ENCODE results near the gene FBXL4.
A peak's percentile ranks its signal among the peaks of the same experiment; 100 is the strongest.

The FBXL4 gene

DNA sequence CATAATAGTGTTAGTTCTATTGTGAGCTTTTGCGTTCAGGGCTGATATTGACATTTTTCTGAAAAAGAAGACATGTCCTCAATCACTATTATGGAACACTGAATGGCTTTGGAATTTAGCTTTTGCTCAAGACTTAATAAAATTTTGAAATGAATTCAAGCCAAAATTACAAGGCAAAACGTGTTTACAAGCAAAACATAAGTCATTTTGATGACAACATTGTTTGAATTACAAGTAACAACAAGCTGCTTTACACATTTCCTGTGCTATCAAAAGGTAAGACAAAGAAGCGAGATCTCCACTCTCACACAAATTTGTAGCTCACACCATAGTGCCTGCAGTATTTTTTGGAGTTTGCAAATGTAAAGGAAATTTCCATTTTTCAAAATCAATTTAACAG lies 75.9 kb downstream of the FBXL4 start:
- DNase-seq (ENCODE audit: low read depth), result peak; percentile 65
- H3K4me3 ChIP-seq (ENCODE audit: low read length), result no peak overlapping the region
- TF ChIP-seq, protein P1, sequence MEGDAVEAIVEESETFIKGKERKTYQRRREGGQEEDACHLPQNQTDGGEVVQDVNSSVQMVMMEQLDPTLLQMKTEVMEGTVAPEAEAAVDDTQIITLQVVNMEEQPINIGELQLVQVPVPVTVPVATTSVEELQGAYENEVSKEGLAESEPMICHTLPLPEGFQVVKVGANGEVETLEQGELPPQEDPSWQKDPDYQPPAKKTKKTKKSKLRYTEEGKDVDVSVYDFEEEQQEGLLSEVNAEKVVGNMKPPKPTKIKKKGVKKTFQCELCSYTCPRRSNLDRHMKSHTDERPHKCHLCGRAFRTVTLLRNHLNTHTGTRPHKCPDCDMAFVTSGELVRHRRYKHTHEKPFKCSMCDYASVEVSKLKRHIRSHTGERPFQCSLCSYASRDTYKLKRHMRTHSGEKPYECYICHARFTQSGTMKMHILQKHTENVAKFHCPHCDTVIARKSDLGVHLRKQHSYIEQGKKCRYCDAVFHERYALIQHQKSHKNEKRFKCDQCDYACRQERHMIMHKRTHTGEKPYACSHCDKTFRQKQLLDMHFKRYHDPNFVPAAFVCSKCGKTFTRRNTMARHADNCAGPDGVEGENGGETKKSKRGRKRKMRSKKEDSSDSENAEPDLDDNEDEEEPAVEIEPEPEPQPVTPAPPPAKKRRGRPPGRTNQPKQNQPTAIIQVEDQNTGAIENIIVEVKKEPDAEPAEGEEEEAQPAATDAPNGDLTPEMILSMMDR (IDR thresholded peaks at IDR 0.05; ENCODE audit: insufficient read depth, low read depth, low read length, missing control alignments), result no peak

DNA sequence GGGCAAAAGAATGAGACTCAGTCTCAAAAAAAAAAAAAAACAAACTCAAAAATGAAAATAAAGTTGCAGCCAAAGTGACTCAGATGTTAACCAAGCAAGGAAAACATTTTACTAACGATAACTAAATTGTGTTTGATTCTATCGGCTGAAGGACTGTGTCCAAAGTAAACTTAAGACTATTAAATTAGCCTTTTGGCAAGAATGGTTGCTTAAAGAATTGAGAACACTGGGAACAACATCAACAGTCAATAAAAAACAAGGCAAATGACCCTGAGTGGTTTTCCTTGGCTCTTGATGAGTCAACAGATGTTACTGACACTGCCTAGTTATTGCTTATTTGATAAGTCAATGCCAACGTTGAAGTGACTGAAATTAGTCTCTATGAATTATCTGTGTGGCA lies 76.7 kb downstream of the FBXL4 start:
- TF ChIP-seq, protein P1 (IDR thresholded peaks at IDR 0.05; ENCODE audit: insufficient read depth, low read depth, low read length, missing control alignments), result no peak
- peak; percentile 79 for DNase-seq (ENCODE audit: low read depth)
- no peak overlapping the region for H3K4me3 ChIP-seq (ENCODE audit: low read length)

DNA sequence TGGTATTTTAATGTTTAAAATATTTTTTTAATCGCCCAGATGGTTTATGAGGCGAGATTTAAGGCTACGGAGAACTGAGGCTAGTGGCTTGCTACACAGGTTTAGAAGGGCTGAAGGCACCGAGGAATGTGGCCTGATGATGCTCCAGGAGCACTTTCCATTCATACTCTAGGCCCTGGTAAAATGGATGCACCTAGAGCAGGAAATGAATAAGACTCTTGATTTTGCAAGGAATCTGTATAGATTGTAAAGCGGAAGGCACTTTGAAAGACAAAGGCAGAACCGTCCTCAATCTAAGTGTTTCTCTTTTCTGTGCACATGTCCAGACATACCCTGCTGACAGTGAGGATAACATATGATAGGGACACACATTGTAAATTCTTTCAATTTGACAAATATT lies 83.2 kb downstream of the FBXL4 start:
- H3K4me3 ChIP-seq (ENCODE audit: low read length), result no peak overlapping the region
- DNase-seq (ENCODE audit: low read depth), result no peak
- TF ChIP-seq, protein P1 (IDR thresholded peaks at IDR 0.05; ENCODE audit: insufficient read depth, low read depth, low read length, missing control alignments), result no peak

DNA sequence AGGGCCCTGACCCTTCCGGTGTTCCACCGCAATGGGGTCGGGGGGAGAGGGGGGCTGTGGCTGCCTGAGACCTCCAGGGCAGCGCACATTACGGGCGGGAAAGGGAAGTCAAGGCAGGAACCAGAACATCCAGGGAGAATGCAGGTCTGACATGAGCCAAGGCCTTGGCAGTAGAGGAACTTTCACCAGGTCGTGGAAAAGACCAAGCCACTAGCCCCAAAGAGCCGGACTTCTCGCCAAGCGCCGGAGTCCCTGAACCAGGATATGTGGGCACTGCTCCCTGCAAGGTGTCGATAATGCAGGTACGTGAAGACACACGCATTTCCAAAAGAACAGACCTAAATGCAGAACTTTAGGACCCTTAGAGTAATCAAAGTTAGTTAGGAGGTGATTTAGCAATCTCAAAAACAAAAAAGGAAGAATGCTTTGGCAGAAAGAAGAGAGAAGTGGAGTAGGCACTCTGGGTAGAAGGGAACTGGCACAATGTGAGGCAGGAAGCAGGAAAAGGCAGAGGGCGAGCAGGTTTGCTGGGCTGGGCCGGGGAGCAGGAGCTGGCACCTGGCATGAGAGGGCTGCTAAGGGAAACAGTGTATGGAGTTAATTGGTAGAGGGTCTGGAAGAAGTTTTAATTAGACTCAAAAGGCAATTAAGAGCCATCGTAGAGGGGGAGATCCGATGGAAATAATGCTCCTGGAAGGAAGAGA lies 99.1 kb downstream of the FBXL4 start:
- TF ChIP-seq, protein P1 (IDR thresholded peaks at IDR 0.05; ENCODE audit: insufficient read depth, low read depth, low read length, missing control alignments), result no peak
- no peak overlapping the region for H3K4me3 ChIP-seq (ENCODE audit: low read length)
- no peak for DNase-seq (ENCODE audit: low read depth)

DNA sequence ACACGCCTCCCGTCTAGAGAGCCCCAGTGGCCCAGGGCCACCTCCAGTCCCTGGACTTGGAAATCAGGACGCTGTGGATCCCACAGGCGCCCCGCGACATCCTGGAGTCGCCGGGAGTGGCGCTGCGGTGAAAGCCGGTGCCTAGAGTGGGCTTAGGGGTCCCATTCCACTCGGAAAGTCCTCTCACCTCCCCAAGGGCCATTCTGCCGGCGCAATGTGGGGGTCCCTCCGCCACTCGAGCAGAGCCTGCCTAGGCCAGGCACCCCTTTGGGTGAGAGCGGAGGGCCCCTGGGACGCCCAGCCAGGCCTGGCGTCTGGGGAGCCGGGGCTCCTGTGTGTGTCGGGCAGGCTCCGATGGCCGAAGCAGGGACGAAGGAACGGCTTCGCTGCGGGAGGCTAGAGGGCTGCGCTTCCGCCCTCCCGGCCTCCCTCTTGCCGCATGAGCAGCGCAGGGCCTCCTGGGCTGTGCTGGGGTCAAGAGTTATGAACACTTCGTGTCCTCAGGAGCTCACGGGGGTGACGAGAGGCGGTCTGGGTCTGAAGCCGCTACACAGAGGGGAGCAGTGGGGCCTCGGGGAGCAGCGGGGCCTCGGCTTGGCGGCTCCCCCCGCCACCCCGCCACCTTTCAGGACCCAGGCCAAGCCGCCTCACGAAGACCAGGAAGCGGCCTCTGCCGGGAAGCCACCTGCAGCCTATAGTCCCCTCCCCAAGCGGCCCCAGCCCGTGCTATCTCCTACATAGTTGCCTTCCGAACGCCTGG lies 99.8 kb downstream of the FBXL4 start:
- no peak for DNase-seq (ENCODE audit: low read depth)
- H3K4me3 ChIP-seq (ENCODE audit: low read length), result no peak overlapping the region
- TF ChIP-seq, protein P1 (IDR thresholded peaks at IDR 0.05; ENCODE audit: insufficient read depth, low read depth, low read length, missing control alignments), result no peak

DNA sequence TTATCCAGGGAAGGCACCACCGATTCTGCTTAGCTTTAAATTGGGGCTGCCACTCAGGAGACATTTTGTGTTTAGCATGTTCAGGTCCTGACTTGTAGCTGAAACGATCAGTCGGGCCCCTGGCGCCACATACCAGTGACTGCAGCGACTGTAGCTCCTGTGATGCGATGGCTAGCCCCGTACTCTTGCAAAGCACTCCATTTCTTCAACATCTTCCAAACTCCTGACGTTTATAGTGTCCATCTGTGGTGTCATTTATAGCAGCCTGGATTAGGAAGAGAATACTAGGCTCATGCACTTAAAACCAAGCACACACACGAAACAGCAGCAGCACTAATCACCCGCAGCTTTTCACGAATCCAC lies 100.3 kb downstream of the FBXL4 start:
- no peak overlapping the region for H3K4me3 ChIP-seq (ENCODE audit: low read length)
- no peak for DNase-seq (ENCODE audit: low read depth)
- TF ChIP-seq, protein P1 (IDR thresholded peaks at IDR 0.05; ENCODE audit: insufficient read depth, low read depth, low read length, missing control alignments), result no peak

All from epithelial cell of esophagus (primary cell).